Measurements from ENCODE around the gene NFU1. TPM values are rescaled to one million over a fixed set of nuclear protein-coding genes. Genes with fewer than 3 reads are reported as not detected.

NFU1 gene
- total RNA-seq, 2 donors from 2014 or later = 37.0 to 37.9 TPM

DNA sequence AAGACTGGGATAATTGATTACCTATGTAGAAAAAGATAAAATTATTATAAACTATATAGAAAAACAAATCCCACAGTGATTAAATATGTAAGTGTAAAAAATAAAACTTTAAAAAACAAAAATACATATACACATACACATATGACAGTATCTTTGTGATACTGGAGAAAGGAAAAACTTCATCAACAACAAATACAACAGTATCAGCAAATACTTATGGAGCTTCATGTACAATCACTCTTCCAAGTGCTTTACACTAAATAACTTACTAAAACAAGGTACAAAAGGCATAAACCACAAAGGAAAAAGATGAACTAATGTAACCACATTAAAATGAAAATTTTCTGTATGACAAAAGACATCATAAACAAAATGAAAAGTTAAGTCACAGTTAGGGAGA lies 26.1 kb downstream of the NFU1 start:
- Mint-ChIP-seq H3K36me3 (ENCODE audit: low read depth) (peaks cover 50% of the 10 kb centered on the region), H3K4me1 (no peaks in the 10 kb centered on the region), H3K4me3 (no peak overlapping the region), H3K27me3 (ENCODE audit: insufficient read depth) (no peaks in the 10 kb centered on the region), H3K9me3 (no peaks in the 10 kb centered on the region), H3K27ac (no peak overlapping the region)
- TF ChIP-seq, protein P1, sequence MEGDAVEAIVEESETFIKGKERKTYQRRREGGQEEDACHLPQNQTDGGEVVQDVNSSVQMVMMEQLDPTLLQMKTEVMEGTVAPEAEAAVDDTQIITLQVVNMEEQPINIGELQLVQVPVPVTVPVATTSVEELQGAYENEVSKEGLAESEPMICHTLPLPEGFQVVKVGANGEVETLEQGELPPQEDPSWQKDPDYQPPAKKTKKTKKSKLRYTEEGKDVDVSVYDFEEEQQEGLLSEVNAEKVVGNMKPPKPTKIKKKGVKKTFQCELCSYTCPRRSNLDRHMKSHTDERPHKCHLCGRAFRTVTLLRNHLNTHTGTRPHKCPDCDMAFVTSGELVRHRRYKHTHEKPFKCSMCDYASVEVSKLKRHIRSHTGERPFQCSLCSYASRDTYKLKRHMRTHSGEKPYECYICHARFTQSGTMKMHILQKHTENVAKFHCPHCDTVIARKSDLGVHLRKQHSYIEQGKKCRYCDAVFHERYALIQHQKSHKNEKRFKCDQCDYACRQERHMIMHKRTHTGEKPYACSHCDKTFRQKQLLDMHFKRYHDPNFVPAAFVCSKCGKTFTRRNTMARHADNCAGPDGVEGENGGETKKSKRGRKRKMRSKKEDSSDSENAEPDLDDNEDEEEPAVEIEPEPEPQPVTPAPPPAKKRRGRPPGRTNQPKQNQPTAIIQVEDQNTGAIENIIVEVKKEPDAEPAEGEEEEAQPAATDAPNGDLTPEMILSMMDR (conservative IDR thresholded peaks at IDR 0.05) = no peak
- H3K9me3 ChIP-seq (ENCODE audit: control insufficient read depth, low read length) = no peaks in the 10 kb centered on the region
- H3K4me3 ChIP-seq (ENCODE audit: low read length) = no peak overlapping the region
- H3K27ac ChIP-seq (ENCODE audit: low read depth, low read length) = no peak overlapping the region
- no peaks in the 10 kb centered on the region for H3K4me1 ChIP-seq (ENCODE audit: control insufficient read depth, insufficient read depth, low read length)
- no peak overlapping the region for H3K9ac ChIP-seq (ENCODE audit: extremely low read depth, low read length, poor library complexity, severe bottlenecking)
- DNase-seq = no peak
- H3K27me3 ChIP-seq (ENCODE audit: control insufficient read depth, insufficient read depth, low read length, poor library complexity, severe bottlenecking) = no peaks in the 10 kb centered on the region
- peaks cover 37% of the 10 kb centered on the region for H3K36me3 ChIP-seq (ENCODE audit: control insufficient read depth, insufficient read depth, low read length)

DNA sequence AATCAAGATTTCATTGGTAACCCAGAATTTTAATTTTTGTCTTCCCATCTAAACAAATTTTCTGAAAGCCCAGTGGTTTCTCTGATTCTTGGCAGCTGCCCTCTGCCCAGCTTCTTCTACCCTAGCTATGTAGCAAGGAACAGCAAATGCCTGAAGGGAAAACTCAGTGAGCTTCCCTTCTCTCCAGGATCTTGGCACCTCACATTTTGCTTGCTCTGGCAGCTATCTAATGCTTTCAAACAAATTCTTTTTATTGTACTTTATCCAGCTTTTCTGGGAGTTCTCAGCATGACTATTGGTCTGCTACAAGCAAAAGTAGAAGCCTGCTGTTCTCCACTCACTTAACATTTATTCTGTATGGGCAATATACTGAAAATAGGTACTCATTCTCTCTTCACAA lies 31.9 kb downstream of the NFU1 start:
- H3K27ac ChIP-seq (ENCODE audit: low read depth, low read length) = no peak overlapping the region
- peaks cover 26% of the 10 kb centered on the region for H3K9me3 Mint-ChIP-seq
- TF ChIP-seq, protein P1 (conservative IDR thresholded peaks at IDR 0.05) = no peak
- H3K4me1 ChIP-seq (ENCODE audit: control insufficient read depth, insufficient read depth, low read length) = no peaks in the 10 kb centered on the region
- H3K4me3 ChIP-seq (ENCODE audit: low read length) = no peak overlapping the region
- peaks cover 75% of the 10 kb centered on the region for H3K36me3 ChIP-seq (ENCODE audit: control insufficient read depth, insufficient read depth, low read length)
- H3K4me3 Mint-ChIP-seq = no peak overlapping the region
- H3K27me3 ChIP-seq (ENCODE audit: control insufficient read depth, insufficient read depth, low read length, poor library complexity, severe bottlenecking) = no peaks in the 10 kb centered on the region
- H3K4me1 Mint-ChIP-seq = no peaks in the 10 kb centered on the region
- DNase-seq = no peak
- H3K27me3 Mint-ChIP-seq (ENCODE audit: insufficient read depth) = no peaks in the 10 kb centered on the region
- no peak overlapping the region for H3K27ac Mint-ChIP-seq
- no peak overlapping the region for H3K9ac ChIP-seq (ENCODE audit: extremely low read depth, low read length, poor library complexity, severe bottlenecking)
- peaks cover 71% of the 10 kb centered on the region for H3K36me3 Mint-ChIP-seq (ENCODE audit: low read depth)
- H3K9me3 ChIP-seq (ENCODE audit: control insufficient read depth, low read length) = peaks cover 28% of the 10 kb centered on the region

DNA sequence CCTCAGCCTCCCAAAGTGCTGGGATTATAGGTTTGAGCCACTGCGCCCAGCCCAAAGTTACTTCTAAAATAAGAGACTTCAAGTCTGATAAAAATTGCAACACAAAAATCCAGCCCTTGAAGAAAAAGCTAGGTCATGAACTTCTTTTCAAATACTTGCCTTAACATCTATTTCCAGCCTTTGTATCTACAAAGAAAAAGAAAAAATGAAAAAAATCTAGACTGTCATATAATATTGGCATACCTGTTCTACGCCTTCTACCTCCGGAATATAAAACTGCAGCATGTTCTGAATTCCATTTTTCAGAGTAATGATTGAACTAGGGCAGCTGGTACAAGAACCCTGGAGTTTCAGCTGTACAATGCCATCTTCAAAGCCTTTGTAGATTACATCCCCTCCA lies 37.1 kb downstream of the NFU1 start:
- Histone ChIP-seq H3K9me3 (ENCODE audit: control insufficient read depth, low read length) (peaks cover 24% of the 10 kb centered on the region), H3K4me3 (ENCODE audit: low read length) (no peak overlapping the region), H3K27ac (ENCODE audit: low read depth, low read length) (no peak overlapping the region), H3K27me3 (ENCODE audit: control insufficient read depth, insufficient read depth, low read length, poor library complexity, severe bottlenecking) (no peaks in the 10 kb centered on the region), H3K36me3 (ENCODE audit: control insufficient read depth, insufficient read depth, low read length) (peaks cover 75% of the 10 kb centered on the region), H3K9ac (ENCODE audit: extremely low read depth, low read length, poor library complexity, severe bottlenecking) (no peak overlapping the region), H3K4me1 (ENCODE audit: control insufficient read depth, insufficient read depth, low read length) (no peaks in the 10 kb centered on the region)
- TF ChIP-seq, protein P1 (conservative IDR thresholded peaks at IDR 0.05) = no peak
- Mint-ChIP-seq H3K4me3 (no peak overlapping the region), H3K27me3 (ENCODE audit: insufficient read depth) (no peaks in the 10 kb centered on the region), H3K9me3 (peaks cover 23% of the 10 kb centered on the region), H3K27ac (no peak overlapping the region), H3K36me3 (ENCODE audit: low read depth) (peaks cover 72% of the 10 kb centered on the region), H3K4me1 (peaks cover 4% of the 10 kb centered on the region)
- no peak for DNase-seq
- WGBS, 2 experiments (ENCODE audit: insufficient coverage in 1 of 2, insufficient read length in 1 of 2) = 97 to 100% methylated on average over 2 to 3 of the region's 3 CpGs

Measured in endodermal cell (in vitro differentiated cells).